GM21825 (cell line): ENCODE results near the gene ARL6IP1.
"Not testable (repeated sequence)": the region's sequence is repeated elsewhere in the genome, so short reads cannot be mapped to it uniquely, and the experiment has no call there.

ENCODE experiments used
- ATAC-seq: cut with Tn5 transposase; IDR thresholded peaks from one replicate; pipeline ENCODE4 v1.9.1; 2021; ENCODE audit warnings: mild to moderate bottlenecking, moderate library complexity; ENCODE audit not compliant: unreplicated experiment

Gene ARL6IP1

GRCh38 chr16:18800293-18800692 is 1.1 kb downstream of the ARL6IP1 start:
- no peak for ATAC-seq

- no peak for ATAC-seq
Measured at GRCh38 chr16:18799500-18799899, 1.8 kb downstream of the ARL6IP1 start.

GRCh38 chr16:18797746-18798145 is 3.6 kb downstream of the ARL6IP1 start:
- ATAC-seq = no peak

DNA sequence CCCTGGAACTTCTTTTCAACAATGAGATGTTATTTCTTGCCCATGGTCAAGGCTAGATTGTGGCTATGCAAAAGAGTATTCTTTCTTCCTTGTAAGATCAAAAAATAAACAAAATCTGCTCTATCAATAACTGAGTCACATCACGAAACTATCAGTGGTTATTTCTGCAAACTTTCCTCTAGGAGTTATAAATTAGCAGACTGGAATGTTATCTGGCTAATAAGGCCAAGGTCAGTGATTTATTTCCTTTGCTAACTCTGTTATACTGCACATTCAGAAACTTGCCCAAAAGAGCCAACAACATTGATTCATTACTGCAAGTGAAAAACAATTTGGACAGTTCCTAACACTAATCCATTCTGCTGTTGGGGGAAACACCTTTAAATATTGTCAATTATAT is 5.0 kb downstream of the ARL6IP1 start:
- no peak for ATAC-seq

DNA sequence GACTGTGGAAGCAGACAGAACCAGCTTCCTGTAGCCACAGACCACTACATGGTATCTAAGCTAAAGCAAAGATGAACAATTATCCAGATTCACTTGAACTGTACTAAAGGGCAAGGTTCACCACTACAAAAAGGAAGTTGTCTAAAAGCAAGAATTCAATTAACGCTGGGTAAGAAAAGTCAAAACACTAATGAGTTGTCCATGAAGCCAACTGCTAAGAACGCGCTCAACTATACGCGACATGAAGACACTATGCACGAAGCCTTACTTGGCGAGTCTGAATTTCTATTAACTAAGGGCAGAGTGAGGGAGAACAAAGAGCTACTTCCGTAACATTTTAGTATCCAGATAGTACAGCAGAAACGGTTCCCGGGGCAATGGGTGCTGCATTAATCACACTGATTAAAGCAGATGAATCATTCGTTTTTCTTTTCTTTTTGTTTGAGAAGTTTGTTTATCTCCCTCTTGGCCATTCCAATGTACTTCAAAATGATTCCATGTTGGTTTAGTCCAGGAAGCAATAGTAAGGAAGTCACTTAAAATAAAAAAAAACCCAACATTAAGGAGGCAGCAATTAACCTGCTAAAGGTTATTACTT is 8.4 kb downstream of the ARL6IP1 start:
- no peak for ATAC-seq

GRCh38 chr16:18789850-18790706 is 11.3 kb downstream of the ARL6IP1 start, which contains the start of gene RPS15A:
Gene RPS15A, minus strand, starts transcription at chr16:18790334. Its CDS starts 1,221 bp downstream, at chr16:18789113.
- peak; percentile 90 for ATAC-seq

GRCh38 chr16:18789515-18789849 is 11.9 kb downstream of the ARL6IP1 start:
- ATAC-seq = no peak

GRCh38 chr16:18788828-18789514 is 12.4 kb downstream of the ARL6IP1 start:
- ATAC-seq = no peak

DNA sequence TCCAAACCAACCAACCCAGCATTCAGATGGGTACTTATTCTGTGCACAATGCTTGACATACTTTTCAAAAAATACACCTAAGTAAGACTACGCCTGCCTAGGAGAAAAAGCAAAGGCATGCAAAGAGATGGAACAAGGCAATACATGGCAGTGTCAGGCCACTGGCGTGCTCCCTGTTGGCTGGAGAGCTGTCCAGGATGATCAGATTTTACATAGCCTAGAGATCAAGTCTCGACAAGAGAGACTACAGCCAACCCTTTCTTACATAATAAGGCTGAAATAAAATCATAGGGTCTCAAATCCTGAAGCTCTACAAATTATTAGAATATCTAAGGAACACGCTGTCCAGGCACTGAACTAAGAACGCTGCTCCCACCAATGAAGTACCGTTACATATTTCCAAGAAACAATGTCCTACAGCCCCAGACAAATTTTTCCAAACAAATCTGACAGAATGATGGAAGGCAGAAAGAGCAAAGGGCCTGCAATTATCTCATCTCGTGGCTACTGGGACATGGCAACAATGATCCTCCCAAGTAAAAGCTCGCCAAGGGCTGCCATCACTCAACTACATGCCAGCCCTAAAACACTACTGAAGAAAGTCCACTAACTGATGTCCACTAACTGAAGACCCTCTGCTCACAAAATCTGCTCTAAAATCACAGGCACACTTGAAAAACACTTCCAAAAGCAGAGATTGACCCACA is 16.3 kb downstream of the ARL6IP1 start:
- ATAC-seq = no peak

GRCh38 chr16:18783430-18784341 is 17.7 kb downstream of the ARL6IP1 start:
- ATAC-seq = no peak

GRCh38 chr16:18782697-18783429 is 18.5 kb downstream of the ARL6IP1 start:
- no peak for ATAC-seq

DNA sequence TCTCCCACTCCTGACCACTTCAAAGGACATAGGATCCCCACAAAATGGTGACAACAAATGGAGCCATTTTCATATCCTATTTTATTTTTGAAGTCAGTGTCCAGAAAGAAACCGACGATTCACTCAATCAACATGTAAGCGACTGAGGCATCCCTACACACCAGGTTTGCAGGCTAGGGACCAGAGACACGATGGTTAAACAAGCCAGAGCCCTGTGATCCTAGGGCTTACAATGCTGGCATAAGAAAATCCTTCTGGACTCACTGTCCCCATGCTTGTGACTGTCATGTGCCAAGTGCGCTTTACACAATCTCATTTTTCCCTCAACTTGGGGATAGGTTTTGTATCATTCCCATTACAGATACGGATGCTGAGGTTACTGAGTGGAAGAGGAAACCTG is 20.1 kb downstream of the ARL6IP1 start:
- not testable (repeated sequence) for ATAC-seq

- ATAC-seq = not testable (repeated sequence)
Measured at GRCh38 chr16:18780460-18781026, 20.8 kb downstream of the ARL6IP1 start.

GRCh38 chr16:18777664-18778063 is 23.7 kb downstream of the ARL6IP1 start:
- not testable (repeated sequence) for ATAC-seq

DNA sequence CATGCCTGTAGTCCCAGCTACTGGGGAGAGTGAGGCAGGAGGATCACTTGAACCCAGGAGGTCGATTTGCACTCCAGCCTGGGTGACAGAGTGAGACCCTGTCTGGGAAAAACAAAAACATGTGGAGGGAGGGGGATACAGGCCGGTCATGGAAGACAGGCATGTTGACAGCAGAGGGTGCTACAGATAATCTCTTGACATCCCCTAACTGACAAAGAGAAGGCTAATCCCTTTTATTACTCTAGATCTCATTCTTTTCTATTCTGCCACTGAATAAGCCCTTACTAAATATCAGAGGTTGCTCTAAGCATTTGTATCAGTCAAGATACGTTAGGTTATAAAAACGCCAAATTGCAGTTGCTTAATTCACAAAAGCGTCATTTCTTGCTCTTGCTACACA is 25.0 kb downstream of the ARL6IP1 start:
- not testable (repeated sequence) for ATAC-seq

DNA sequence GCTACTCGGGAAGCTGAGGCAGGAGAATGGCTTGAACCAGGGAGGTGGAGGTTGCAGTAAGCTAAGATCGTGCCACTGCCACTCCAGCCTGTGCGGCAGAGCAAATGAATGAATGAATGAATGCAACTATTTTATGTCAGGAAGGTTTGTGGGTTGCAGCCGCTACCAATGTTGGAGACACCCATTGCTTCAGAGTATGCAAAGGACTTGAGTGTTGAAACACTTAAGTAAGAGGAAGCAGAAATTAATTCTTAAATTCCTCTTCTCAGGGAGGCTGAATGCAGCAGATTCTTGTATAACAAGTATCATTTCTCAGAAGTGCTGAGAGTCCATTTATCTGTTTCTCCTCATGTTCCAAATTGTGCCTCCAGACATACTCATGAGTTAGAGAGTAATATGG is 26.7 kb downstream of the ARL6IP1 start:
- ATAC-seq = not testable (repeated sequence)

- not testable (repeated sequence) for ATAC-seq
Measured at GRCh38 chr16:18772171-18772570, 29.2 kb downstream of the ARL6IP1 start.

DNA sequence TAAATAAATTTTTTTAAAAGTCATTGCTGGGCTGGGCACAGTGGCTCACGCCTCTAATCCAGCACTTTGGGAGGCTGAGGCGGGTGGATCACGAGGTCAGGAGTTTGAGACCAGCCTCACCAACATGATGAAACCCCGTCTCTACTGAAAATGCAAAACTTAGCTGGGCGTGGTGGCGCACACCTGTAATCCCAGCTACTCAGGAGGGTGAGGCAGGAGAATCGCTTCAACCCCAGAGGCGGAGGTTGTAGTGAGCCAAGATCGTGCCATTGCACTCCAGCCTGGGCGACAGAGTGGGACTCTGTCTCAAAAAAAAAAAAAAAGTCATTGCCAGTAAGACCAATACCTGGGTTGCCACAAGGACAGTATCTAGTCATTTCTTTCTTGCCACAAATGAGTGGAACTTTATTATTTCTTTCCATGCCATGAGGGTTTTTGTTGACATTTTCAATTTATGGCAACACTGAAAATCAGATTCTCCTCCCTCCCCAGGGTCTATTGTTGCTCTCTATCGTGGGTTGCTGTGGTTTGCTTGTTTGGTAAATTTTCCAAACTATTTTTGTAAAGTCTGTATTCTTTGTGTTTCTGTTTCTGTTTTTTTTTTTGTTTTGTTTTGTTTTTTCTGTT is 30.9 kb downstream of the ARL6IP1 start:
- ATAC-seq = not testable (repeated sequence)

DNA sequence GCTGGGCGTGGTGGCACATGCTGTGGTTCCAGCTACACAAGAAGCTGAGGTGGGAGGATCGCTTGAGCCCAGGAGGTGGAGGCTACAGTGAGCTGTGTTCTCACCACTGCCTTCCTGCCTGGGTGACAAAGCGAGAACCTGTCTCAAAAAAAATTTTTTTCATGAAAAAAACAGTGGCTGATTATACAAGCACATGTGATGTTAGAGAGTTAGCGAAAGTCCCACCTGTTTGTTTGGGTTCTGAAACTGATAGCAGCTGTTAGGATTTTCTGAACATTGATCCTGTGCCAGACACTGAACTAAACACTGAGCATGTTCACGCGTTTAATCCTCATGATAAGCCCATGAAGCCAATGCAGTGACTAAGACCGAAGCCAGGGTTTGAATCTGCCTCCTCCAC is 34.1 kb downstream of the ARL6IP1 start:
- not testable (repeated sequence) for ATAC-seq
